ENCODE data around the gene SLC40A1.

Gene SLC40A1

GRCh38 chr2:189511960-189512319 lies 68.6 kb downstream of the SLC40A1 start:
- Histone ChIP-seq H3K4me1 (ENCODE audit: control insufficient read depth, insufficient read depth, low read length) (no peaks in the 10 kb centered on the region), H3K9me3 (ENCODE audit: control insufficient read depth, insufficient read depth, low read length) (no peaks in the 10 kb centered on the region; the same call in 1 of the 2 replicates), H3K36me3 (ENCODE audit: control insufficient read depth, insufficient read depth, low read length) (no peaks in the 10 kb centered on the region), H3K27ac (ENCODE audit: low read length) (no peak overlapping the region), H3K27me3 (ENCODE audit: control insufficient read depth, insufficient read depth, low read length) (no peaks in the 10 kb centered on the region), H3K4me3 (ENCODE audit: low read length) (no peak overlapping the region)
- no peak for DNase-seq (ENCODE audit: low read depth, low spot score)

- H3K27me3 ChIP-seq (ENCODE audit: control insufficient read depth, insufficient read depth, low read length), result no peaks in the 10 kb centered on the region
- H3K36me3 ChIP-seq (ENCODE audit: control insufficient read depth, insufficient read depth, low read length), result no peaks in the 10 kb centered on the region
- no CpG with 5 or more reads among the region's 2 CpGs for WGBS (ENCODE audit: insufficient coverage, insufficient read length)
- no peak overlapping the region for H3K27ac ChIP-seq (ENCODE audit: low read length)
- no peaks in the 10 kb centered on the region; the same call in 1 of the 2 replicates for H3K9me3 ChIP-seq (ENCODE audit: control insufficient read depth, insufficient read depth, low read length)
- H3K4me1 ChIP-seq (ENCODE audit: control insufficient read depth, insufficient read depth, low read length), result no peaks in the 10 kb centered on the region
- no peak overlapping the region for H3K4me3 ChIP-seq (ENCODE audit: low read length)
- DNase-seq (ENCODE audit: low read depth, low spot score), result no peak
Observed at GRCh38 chr2:189511210-189511959, 69.2 kb downstream of the SLC40A1 start.

Data from iPS DF 6.9 (cell line).